IMR-90 (cell line): ENCODE measurements around the gene MIOX. TPM values are rescaled to one million over a fixed set of nuclear protein-coding genes. Genes with fewer than 3 reads are reported as not detected.

Experiments
- ATAC-seq: fragments of 200-7000 bp; cut with Tn5 transposase; 2 replicates; pipeline ENCODE4 v1.9.1; 2020; ENCODE audit warnings: low read depth, mild to moderate bottlenecking, moderate library complexity
- BruUV-seq: library from RNA; stranded (reverse); fragments of 400-500 nt; replicated peaks from 2 replicates; lab custom pipeline; 2021; lab: Mats Ljungman, UMichigan
- CTCF ChIA-PET: fragments of 300-600 bp; formaldehyde crosslinking; extraction: SDS; loops from one replicate; lab custom pipeline; 2021; ENCODE audit warnings: antibody characterized with exemption; lab: Yijun Ruan, JAX
- POLR2A ChIA-PET: fragments of 300-600 bp; sonication (Branson Sonifier 250); formaldehyde crosslinking; loops from one replicate; lab custom pipeline; 2022; ENCODE audit warnings: antibody characterized with exemption; ENCODE audit not compliant: unreplicated experiment; lab: Charles Lee
- DNase-seq: peaks from one replicate; pipeline ENCODE4 v3.0.0; 2013
- H2AFZ ChIP-seq: replicated peaks from 2 replicates; pipeline ENCODE3; 2013; ENCODE audit warnings: low read length, mild to moderate bottlenecking; ENCODE audit not compliant: poor library complexity
- H2AK5ac ChIP-seq: 2 replicates; pipeline ENCODE4 v1.6.1; 2013; ENCODE audit warnings: low read depth, low read length, inconsistent platforms
- H2AK9ac ChIP-seq: replicated peaks from 2 replicates; pipeline ENCODE3; 2013; ENCODE audit warnings: mild to moderate bottlenecking, low read depth, low read length, moderate library complexity; ENCODE audit not compliant: poor library complexity
- H2BK120ac ChIP-seq: 2 replicates; pipeline ENCODE4 v1.6.1; 2013; ENCODE audit warnings: low read depth, low read length, inconsistent platforms
- H2BK15ac ChIP-seq: 3 replicates; pipeline ENCODE4 v1.6.1; 2013; ENCODE audit warnings: low read depth, low read length, inconsistent platforms
- H2BK20ac ChIP-seq: 2 replicates; pipeline ENCODE4 v1.6.1; 2013; ENCODE audit warnings: low read depth, mild to moderate bottlenecking, inconsistent platforms, low read length, moderate library complexity
- H2BK5ac ChIP-seq: 2 replicates; pipeline ENCODE4 v1.6.1; 2013; ENCODE audit warnings: mild to moderate bottlenecking, low read depth, low read length, inconsistent platforms; ENCODE audit not compliant: poor library complexity, severe bottlenecking
- H3K14ac ChIP-seq: replicated peaks from 2 replicates; pipeline ENCODE4 v1.6.1; 2013; ENCODE audit warnings: low read depth, low read length, inconsistent platforms
- H3K18ac ChIP-seq: 2 replicates; pipeline ENCODE4 v1.6.1; 2013; ENCODE audit warnings: low read depth, low read length, control low read depth
- H3K23ac ChIP-seq: 2 replicates; pipeline ENCODE4 v1.6.1; 2013; ENCODE audit warnings: low read depth, low read length, inconsistent platforms
- H3K27ac ChIP-seq: 2 replicates; pipeline ENCODE4 v1.5.1; 2013; ENCODE audit warnings: mild to moderate bottlenecking, control low read depth, low read length; ENCODE audit not compliant: insufficient read depth
- H3K27me3 ChIP-seq: 2 replicates; pipeline ENCODE4 v1.6.1; 2013; ENCODE audit warnings: low read length; ENCODE audit not compliant: control insufficient read depth, insufficient read depth
- H3K36me3 ChIP-seq: 2 replicates; pipeline ENCODE4 v1.6.1; 2013; ENCODE audit warnings: low read length, mixed read lengths; ENCODE audit not compliant: control insufficient read depth, insufficient read depth
- H3K4ac ChIP-seq: 2 replicates; pipeline ENCODE4 v1.6.1; 2013; ENCODE audit warnings: low read depth, low read length, inconsistent platforms
- H3K4me1 ChIP-seq: 2 replicates; pipeline ENCODE4 v1.6.1; 2013; ENCODE audit warnings: low read length, mixed read lengths; ENCODE audit not compliant: control insufficient read depth, insufficient read depth
- H3K4me2 ChIP-seq: 2 replicates; pipeline ENCODE4 v1.6.1; 2013; ENCODE audit warnings: low read depth, mild to moderate bottlenecking, control low read depth, low read length, moderate library complexity
- H3K4me3 ChIP-seq: 2 replicates; pipeline ENCODE4 v1.5.1; 2013; ENCODE audit warnings: low read depth, mild to moderate bottlenecking, control low read depth, low read length, moderate library complexity; ENCODE audit not compliant: insufficient read depth
- H3K56ac ChIP-seq: 2 replicates; pipeline ENCODE4 v1.6.1; 2013; ENCODE audit warnings: low read length, inconsistent platforms; ENCODE audit not compliant: insufficient read depth; ENCODE audit errors: extremely low read depth
- H3K79me1 ChIP-seq, 2 experiments: 2 replicates each; pipeline ENCODE4 v1.6.1; 2013; ENCODE audit warnings: low read length in 2 of 2, inconsistent platforms in 1 of 2, low read depth in 1 of 2
- H3K9ac ChIP-seq: 2 replicates; pipeline ENCODE4 v1.6.1; 2013; ENCODE audit warnings: low read depth, low read length, control low read depth
- H3K9me1 ChIP-seq: 2 replicates; pipeline ENCODE4 v1.6.1; 2013; ENCODE audit warnings: low read length, inconsistent platforms; ENCODE audit not compliant: insufficient read depth
- H3K9me3 ChIP-seq: 2 replicates; pipeline ENCODE4 v1.6.1; 2013; ENCODE audit warnings: low read length; ENCODE audit not compliant: control insufficient read depth, insufficient read depth
- H4K20me1 ChIP-seq: 2 replicates; pipeline ENCODE4 v1.6.1; 2013; ENCODE audit warnings: low read length, inconsistent platforms; ENCODE audit not compliant: insufficient read depth
- H4K5ac ChIP-seq: 2 replicates; pipeline ENCODE4 v1.6.1; 2013; ENCODE audit warnings: mild to moderate bottlenecking, low read depth, low read length, control low read depth
- H4K8ac ChIP-seq, 2 experiments: 2 replicates each; pipeline ENCODE4 v1.6.1; 2013; ENCODE audit warnings: low read depth in 2 of 2, low read length in 2 of 2, control low read depth in 1 of 2, inconsistent platforms in 1 of 2
- H4K91ac ChIP-seq: 2 replicates; pipeline ENCODE4 v1.6.1; 2013; ENCODE audit warnings: low read depth, low read length, inconsistent platforms; ENCODE audit not compliant: insufficient read depth
- BHLHE40 ChIP-seq: fragments of 150-350 bp; IDR thresholded peaks from 2 replicates; pipeline ENCODE4 v1.6.1; 2016; ENCODE audit warnings: mild to moderate bottlenecking, low read depth, low read length
- ELK1 ChIP-seq: fragments of 150-350 bp; IDR thresholded peaks from 2 replicates; pipeline ENCODE4 v1.6.1; 2016; ENCODE audit warnings: low read depth, mild to moderate bottlenecking, low read length, moderate library complexity, borderline replicate concordance
- POLR2A ChIP-seq: IDR thresholded peaks from 2 replicates; pipeline ENCODE4 v1.6.1; 2012; ENCODE audit warnings: mild to moderate bottlenecking, low read depth, low read length
- SMC3 ChIP-seq: fragments of 150-350 bp; IDR thresholded peaks from 2 replicates; pipeline ENCODE4 v1.6.1; 2016; ENCODE audit warnings: low read depth, mild to moderate bottlenecking, antibody characterized with exemption, low read length, moderate library complexity
- WGBS, 2 experiments: methylation state at CpG; one replicate each; pipeline versions ENCODE4 v1.1.5 to v1.1.7; 2013; ENCODE audit warnings: missing lambda C conversion rate in 2 of 2; ENCODE audit not compliant: insufficient read length in 1 of 2; ENCODE audit errors: extremely low coverage in 2 of 2; 5-methylcytosine and 5-hydroxymethylcytosine counted together
- dilution Hi-C: fragments of 300-500 bp; cut with HindIII; formaldehyde crosslinking; loops from one replicate; pipeline ENCODE4 v1.14.3; 2018; ENCODE audit warnings: low sequenced_read_pairs; ENCODE audit not compliant: unreplicated experiment
- in situ Hi-C: fragments of 300-500 bp; cut with MboI; formaldehyde crosslinking; loops from 3 replicates; pipeline ENCODE4 v1.14.3; 2019; ENCODE audit warnings: low sequenced_read_pairs, inconsistent platforms, mixed read lengths
- intact Hi-C: fragments of 100-400 bp; cut with micrococcal nuclease; formaldehyde crosslinking; loops from 2 replicates; pipeline ENCODE4 v1.10.0; 2022
- polyA plus RNA-seq, 3 experiments: library from polyadenylated mRNA; depleted of rRNA; stranded (reverse); fragments of >200 nt; gene quantifications; 2 replicates each; pipeline ENCODE4 v1.2.3, GENCODE V29; 2012; ENCODE audit warnings: low replicate concordance in 1 of 3
- total RNA-seq: library from RNA; depleted of rRNA; stranded (reverse); fragments of >200 nt; gene quantifications from 2 replicates; pipeline ENCODE4 v1.2.3, GENCODE V29; 2012

MIOX gene
- total and polyA plus RNA-seq, 2 of the 4 experiments (the other 2 are of a cell fraction): not detected

- Histone ChIP-seq H2BK5ac (no peak overlapping the region), H3K27me3 (no peaks in the 10 kb centered on the region), H3K9ac (no peak overlapping the region), H3K79me1 (peaks cover 15 to 57% of the 10 kb centered on the region in 2 experiments; a peak in 3 of 4 replicates), H3K36me3 (peaks cover 54% of the 10 kb centered on the region), H3K9me3 (no peaks in the 10 kb centered on the region), H3K9me1 (peaks cover 10% of the 10 kb centered on the region; the same call in 1 of the 2 replicates), H2AK5ac (no peak overlapping the region), H2BK15ac (no peak overlapping the region), H4K91ac (no peak overlapping the region), H2BK20ac (no peak overlapping the region), H3K4ac (no peak overlapping the region), H3K4me2 (no peak overlapping the region), H3K4me3 (no peak overlapping the region), H3K27ac (no peak overlapping the region), H4K8ac (no peak overlapping the region), H3K56ac (no peak overlapping the region), H3K4me1 (peaks cover 12% of the 10 kb centered on the region; the same call in 1 of the 2 replicates), H3K18ac (no peak overlapping the region), H4K5ac (no peak overlapping the region), H2AK9ac (no peak overlapping the region), H2AFZ (no peak overlapping the region), H4K20me1 (peaks cover 48% of the 10 kb centered on the region), H2BK120ac (no peak overlapping the region), H3K14ac (no peak overlapping the region), H3K23ac (no peak overlapping the region)
- intact Hi-C loops: no loop called here
- dilution Hi-C loops: no loop called here
- POLR2A ChIA-PET: no interaction called here
- no TSS peak for BruUV-seq
- DNase-seq: no peak
- CTCF ChIA-PET: no interaction called here
- ATAC-seq: no peak
- in situ Hi-C loops: no loop called here
- TF ChIP-seq ELK1 (no peak), BHLHE40 (no peak), POLR2A (no peak), SMC3 (no peak)
- 87% methylated on average over 6 of the region's 24 CpGs; no CpG with 5 or more reads in 1 of the 2 experiments for WGBS, 2 experiments
Measured at GRCh38 chr22:50467341-50467740, 19.3 kb upstream of the MIOX start.
